Smooth muscle cell (in vitro differentiated cells): Measurements from ENCODE around the gene FOXS1. TPM values are rescaled to one million over a fixed set of nuclear protein-coding genes. Genes with fewer than 3 reads are reported as not detected.
A peak's percentile ranks its signal among the peaks of the same experiment; 100 is the strongest.

Source experiments
- DNase-seq: peaks from one replicate; lab custom pipeline; 2025; ENCODE audit not compliant: unreplicated experiment; lab: John Stamatoyannopoulos, UW
- H2AFZ ChIP-seq: fragments of 200-600 bp; sonication (generic); 2 replicates; pipeline ENCODE4 v1.6.0; 2016; ENCODE audit warnings: antibody characterized with exemption, low read depth, mild to moderate bottlenecking
- H3F3A ChIP-seq: fragments of 200-600 bp; sonication (generic); 2 replicates; pipeline ENCODE4 v1.6.0; 2017; ENCODE audit warnings: antibody characterized with exemption, low read depth
- H3K27ac ChIP-seq: fragments of 200-600 bp; sonication (generic); 2 replicates; pipeline ENCODE4 v1.5.1; 2016; ENCODE audit warnings: low read depth, mild to moderate bottlenecking
- H3K27me3 ChIP-seq: fragments of 200-600 bp; sonication (generic); 2 replicates; pipeline ENCODE4 v1.6.1; 2016; ENCODE audit warnings: low read depth, mild to moderate bottlenecking
- H3K36me3 ChIP-seq: fragments of 200-600 bp; sonication (generic); 2 replicates; pipeline ENCODE4 v1.5.1; 2016; ENCODE audit warnings: low read depth
- H3K4me1 ChIP-seq: fragments of 200-600 bp; sonication (generic); 2 replicates; pipeline ENCODE4 v1.5.1; 2016; ENCODE audit warnings: low read depth
- H3K4me2 ChIP-seq: fragments of 200-600 bp; sonication (generic); 2 replicates; pipeline ENCODE4 v1.6.0; 2016; ENCODE audit warnings: mild to moderate bottlenecking
- H3K4me3 ChIP-seq: fragments of 200-600 bp; sonication (generic); 2 replicates; pipeline ENCODE4 v1.5.1; 2016; ENCODE audit warnings: mild to moderate bottlenecking
- H3K79me2 ChIP-seq: fragments of 200-600 bp; sonication (generic); 2 replicates; pipeline ENCODE4 v1.6.0; 2016; ENCODE audit warnings: low read depth, mild to moderate bottlenecking
- H3K9ac ChIP-seq: fragments of 200-600 bp; sonication (generic); 2 replicates; pipeline ENCODE4 v1.6.0; 2016; ENCODE audit warnings: low read depth
- H3K9me3 ChIP-seq: fragments of 200-600 bp; sonication (generic); replicated peaks from 2 replicates; pipeline ENCODE4 v1.5.1; 2016; ENCODE audit warnings: low read depth
- H4K20me1 ChIP-seq: fragments of 200-600 bp; sonication (generic); 2 replicates; pipeline ENCODE4 v1.6.0; 2016; ENCODE audit warnings: low read depth
- WGBS: methylation state at CpG from one replicate; pipeline ENCODE4 v1.1.7; 2016; ENCODE audit warnings: low lambda C conversion rate; 5-methylcytosine and 5-hydroxymethylcytosine counted together
- polyA plus RNA-seq: library from polyadenylated mRNA; unstranded; fragments of >200 nt; fragmentation: Nextera tagmentation; extraction: Ambion mirVana; gene quantifications from 2 replicates; pipeline ENCODE4 v1.2.1, GENCODE V29; 2016
- total RNA-seq: library from RNA; depleted of rRNA; stranded (reverse); fragments of >200 nt; gene quantifications from 2 replicates; pipeline ENCODE4 v1.2.3, GENCODE V29; 2014
- TF ChIP-seq, protein P1 (sequence below): fragments of 200-600 bp; sonication (generic); IDR thresholded peaks from 2 replicates; pipeline ENCODE4 v1.5.1; 2017; ENCODE audit warnings: borderline replicate concordance, mild to moderate bottlenecking, antibody characterized with exemption; ENCODE audit not compliant: insufficient read depth, poor library complexity, severe bottlenecking

FOXS1 gene
- total and polyA plus RNA-seq, 2 experiments from 2014 or later: 0.09 to 3.3 TPM

DNA sequence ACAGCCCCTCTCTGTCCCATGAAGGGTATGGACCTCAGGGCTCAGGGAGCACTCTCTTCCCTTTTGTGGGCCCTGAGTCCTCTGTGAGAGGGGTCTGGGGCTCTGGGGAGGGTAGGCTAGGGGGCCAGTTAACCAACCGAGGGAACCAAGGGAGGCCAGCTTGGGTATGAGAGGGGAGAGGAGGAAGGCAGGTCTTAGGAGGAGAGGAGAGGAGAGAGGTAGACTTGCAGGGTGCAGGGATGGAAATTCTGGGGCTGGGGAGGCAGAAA is 24.2 kb upstream of the FOXS1 start:
- peak overlapping the region; percentile 87 for H3K4me3 ChIP-seq
- no peak for DNase-seq
- 22% methylated on average over 1 of the region's 1 CpG for WGBS
- no peaks in the 10 kb centered on the region for H3K79me2 ChIP-seq
- H4K20me1 ChIP-seq: no peaks in the 10 kb centered on the region
- H3K36me3 ChIP-seq: no peaks in the 10 kb centered on the region
- peak overlapping the region; percentile 71 for H3K9ac ChIP-seq
- peaks cover 15% of the 10 kb centered on the region for H3K27me3 ChIP-seq
- TF ChIP-seq, protein P1, sequence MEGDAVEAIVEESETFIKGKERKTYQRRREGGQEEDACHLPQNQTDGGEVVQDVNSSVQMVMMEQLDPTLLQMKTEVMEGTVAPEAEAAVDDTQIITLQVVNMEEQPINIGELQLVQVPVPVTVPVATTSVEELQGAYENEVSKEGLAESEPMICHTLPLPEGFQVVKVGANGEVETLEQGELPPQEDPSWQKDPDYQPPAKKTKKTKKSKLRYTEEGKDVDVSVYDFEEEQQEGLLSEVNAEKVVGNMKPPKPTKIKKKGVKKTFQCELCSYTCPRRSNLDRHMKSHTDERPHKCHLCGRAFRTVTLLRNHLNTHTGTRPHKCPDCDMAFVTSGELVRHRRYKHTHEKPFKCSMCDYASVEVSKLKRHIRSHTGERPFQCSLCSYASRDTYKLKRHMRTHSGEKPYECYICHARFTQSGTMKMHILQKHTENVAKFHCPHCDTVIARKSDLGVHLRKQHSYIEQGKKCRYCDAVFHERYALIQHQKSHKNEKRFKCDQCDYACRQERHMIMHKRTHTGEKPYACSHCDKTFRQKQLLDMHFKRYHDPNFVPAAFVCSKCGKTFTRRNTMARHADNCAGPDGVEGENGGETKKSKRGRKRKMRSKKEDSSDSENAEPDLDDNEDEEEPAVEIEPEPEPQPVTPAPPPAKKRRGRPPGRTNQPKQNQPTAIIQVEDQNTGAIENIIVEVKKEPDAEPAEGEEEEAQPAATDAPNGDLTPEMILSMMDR: no peak
- H3K4me2 ChIP-seq: peak overlapping the region; percentile 99
- H3F3A ChIP-seq: no peaks in the 10 kb centered on the region
- peak overlapping the region; percentile 98 for H2AFZ ChIP-seq
- no peaks in the 10 kb centered on the region for H3K4me1 ChIP-seq
- no peak overlapping the region for H3K27ac ChIP-seq
- H3K9me3 ChIP-seq: no peaks in the 10 kb centered on the region

DNA sequence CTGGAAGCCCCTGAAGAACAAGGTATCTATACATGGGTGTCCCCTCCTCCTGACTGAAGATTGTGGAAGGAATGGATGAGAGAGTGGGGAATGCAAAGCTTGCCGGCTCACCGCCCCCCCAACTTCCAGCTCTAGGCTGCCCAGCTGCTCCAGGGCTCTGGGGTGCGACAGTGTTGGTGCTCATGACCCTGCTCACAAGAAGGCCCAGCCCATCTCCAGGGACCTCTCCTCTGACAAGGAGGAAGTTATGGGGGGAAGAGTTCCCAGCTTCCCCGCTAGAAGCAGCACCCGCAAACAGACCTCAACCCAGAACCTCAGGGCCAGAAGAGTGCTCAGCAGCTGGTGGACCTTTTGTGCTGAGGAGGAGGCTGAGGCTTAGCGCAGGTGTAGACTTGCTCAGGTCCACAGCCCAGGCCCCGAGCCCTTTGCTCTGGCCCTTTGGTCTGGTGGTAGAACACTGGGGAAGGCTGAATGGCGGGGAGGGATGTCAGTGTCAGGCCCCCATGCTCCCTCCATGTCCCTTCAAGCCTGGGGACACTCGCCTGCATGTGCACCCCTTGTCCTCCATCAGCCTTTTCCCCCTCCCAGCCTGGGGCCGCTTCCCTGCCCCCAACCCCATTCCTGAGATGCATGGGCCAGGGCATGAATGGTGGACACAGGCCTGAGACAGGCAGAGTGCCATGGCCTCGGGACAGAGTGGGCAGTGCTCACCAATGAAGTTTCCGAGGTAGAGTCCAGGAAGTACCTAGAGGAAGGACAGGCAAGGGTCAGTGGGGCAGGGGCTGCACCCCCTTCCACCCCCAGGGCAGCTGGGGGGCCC is 23.7 kb upstream of the FOXS1 start:
- H3K4me1 ChIP-seq: no peaks in the 10 kb centered on the region
- H3K4me2 ChIP-seq: peak overlapping the region; percentile 99
- H3K4me3 ChIP-seq: peak overlapping the region; percentile 87

DNA sequence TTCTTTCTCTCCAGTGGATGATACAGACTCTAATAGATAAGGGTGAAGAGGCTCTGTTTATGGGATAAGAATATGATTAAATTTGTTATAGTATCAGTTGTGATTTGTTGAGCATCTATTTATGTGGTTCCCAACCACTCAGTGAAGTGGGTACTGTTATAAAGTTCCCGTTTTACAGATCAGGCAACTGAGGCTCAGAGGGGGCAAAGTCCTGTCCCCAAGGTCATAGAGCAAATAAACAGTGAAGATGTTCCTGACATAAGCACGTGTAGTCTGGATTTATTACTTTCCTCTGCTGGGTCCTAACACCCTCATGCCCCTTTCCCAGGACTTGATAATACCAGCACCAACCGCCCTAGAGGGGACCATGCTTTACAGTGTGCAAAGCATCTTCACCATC is 20.8 kb upstream of the FOXS1 start:
- Histone ChIP-seq H3K27ac (no peak overlapping the region), H3K9me3 (no peaks in the 10 kb centered on the region), H3F3A (no peaks in the 10 kb centered on the region), H3K27me3 (peaks cover 15% of the 10 kb centered on the region), H4K20me1 (no peaks in the 10 kb centered on the region), H3K4me1 (peaks cover 1% of the 10 kb centered on the region), H2AFZ (no peak overlapping the region), H3K4me2 (no peak overlapping the region), H3K36me3 (no peaks in the 10 kb centered on the region), H3K9ac (no peak overlapping the region), H3K4me3 (no peak overlapping the region), H3K79me2 (no peaks in the 10 kb centered on the region)
- no peak for DNase-seq
- WGBS: 77% methylated on average over 3 of the region's 3 CpGs
- TF ChIP-seq, protein P1: no peak

More for the DNA sequence above, 23.7 kb upstream of the FOXS1 start:
- Histone ChIP-seq H3K27me3 (peaks cover 15% of the 10 kb centered on the region), H3K9me3 (no peaks in the 10 kb centered on the region), H3K79me2 (no peaks in the 10 kb centered on the region), H3F3A (no peaks in the 10 kb centered on the region), H3K9ac (no peak overlapping the region), H3K36me3 (no peaks in the 10 kb centered on the region), H2AFZ (no peak overlapping the region), H4K20me1 (no peaks in the 10 kb centered on the region), H3K27ac (no peak overlapping the region)
- DNase-seq: no peak
- 92% methylated on average over 12 of the region's 12 CpGs for WGBS
- TF ChIP-seq, protein P1: no peak
